Activated CD8-positive, alpha-beta memory T cell treated with anti-CD3 and anti-CD28 coated beads, Interleukin-2, amount 50 U/mL, for 4 hours (primary cell): Measurements from ENCODE around the gene TWF1.
A peak's percentile ranks its signal among the peaks of the same experiment; 100 is the strongest.
"Not testable (repeated sequence)": the region's sequence is repeated elsewhere in the genome, so short reads cannot be mapped to it uniquely, and the experiment has no call there.

ENCODE experiments used
- DNase-seq: peaks from one replicate; pipeline ENCODE4 v3.0.0-alpha.2; 2020

TWF1 gene

GRCh38 chr12:43805149-43805859 lies 813 bp downstream of the TWF1 start:
- DNase-seq = no peak

- no peak for DNase-seq
Measured at GRCh38 chr12:43797561-43798217, 8.4 kb downstream of the TWF1 start.

- no peak for DNase-seq
Measured at GRCh38 chr12:43795716-43796280, 10.3 kb downstream of the TWF1 start.

- DNase-seq = no peak
Measured at GRCh38 chr12:43789941-43790340, 16.2 kb downstream of the TWF1 start.

- no peak for DNase-seq
Measured at GRCh38 chr12:43786899-43787693, 19.0 kb downstream of the TWF1 start.

GRCh38 chr12:43776498-43776897 lies 29.6 kb downstream of the TWF1 start:
- DNase-seq = no peak

- DNase-seq = no peak
Measured at GRCh38 chr12:43766291-43766690, 39.8 kb downstream of the TWF1 start.

GRCh38 chr12:43764528-43764927 lies 41.6 kb downstream of the TWF1 start:
- DNase-seq = no peak

- DNase-seq = no peak
Measured at GRCh38 chr12:43763769-43764168, 42.3 kb downstream of the TWF1 start.

GRCh38 chr12:43762596-43762995 lies 43.5 kb downstream of the TWF1 start:
- DNase-seq = no peak

GRCh38 chr12:43761500-43761899 lies 44.6 kb downstream of the TWF1 start:
- DNase-seq = no peak

GRCh38 chr12:43760396-43760795 lies 45.7 kb downstream of the TWF1 start:
- no peak for DNase-seq

GRCh38 chr12:43758728-43759563 lies 47.2 kb downstream of the TWF1 start, which contains the start of the genes IRAK4 and PUS7L:
IRAK4 (plus strand) TSS chr12:43758951; CDS start chr12:43768112, 9,161 bp downstream.
PUS7L (minus strand) TSS chr12:43758790; CDS start chr12:43755245, 3,545 bp downstream.
- peak; percentile 95 for DNase-seq

GRCh38 chr12:43758247-43758727 lies 47.8 kb downstream of the TWF1 start:
- no peak for DNase-seq

- no peak for DNase-seq
Measured at GRCh38 chr12:43754015-43754414, 52.1 kb downstream of the TWF1 start.

GRCh38 chr12:43751360-43751759 lies 54.8 kb downstream of the TWF1 start:
- DNase-seq = not testable (repeated sequence)

- no peak for DNase-seq
Measured at GRCh38 chr12:43750814-43751213, 55.3 kb downstream of the TWF1 start.

GRCh38 chr12:43749016-43749415 lies 57.1 kb downstream of the TWF1 start:
- DNase-seq = no peak

GRCh38 chr12:43744826-43745225 lies 61.3 kb downstream of the TWF1 start:
- no peak for DNase-seq
